GM10266 (cell line): ENCODE data around the gene STK17B.

Experiments used
- DNase-seq: peaks from one replicate; pipeline ENCODE4 v3.0.0; 2012; ENCODE audit errors: extremely low spot score
- CTCF ChIP-seq: IDR thresholded peaks from 2 replicates; pipeline ENCODE4 v1.5.1; 2012; ENCODE audit warnings: mild to moderate bottlenecking, low read depth; ENCODE audit not compliant: control insufficient read depth, insufficient read depth; ENCODE audit errors: missing control alignments

STK17B gene

DNA sequence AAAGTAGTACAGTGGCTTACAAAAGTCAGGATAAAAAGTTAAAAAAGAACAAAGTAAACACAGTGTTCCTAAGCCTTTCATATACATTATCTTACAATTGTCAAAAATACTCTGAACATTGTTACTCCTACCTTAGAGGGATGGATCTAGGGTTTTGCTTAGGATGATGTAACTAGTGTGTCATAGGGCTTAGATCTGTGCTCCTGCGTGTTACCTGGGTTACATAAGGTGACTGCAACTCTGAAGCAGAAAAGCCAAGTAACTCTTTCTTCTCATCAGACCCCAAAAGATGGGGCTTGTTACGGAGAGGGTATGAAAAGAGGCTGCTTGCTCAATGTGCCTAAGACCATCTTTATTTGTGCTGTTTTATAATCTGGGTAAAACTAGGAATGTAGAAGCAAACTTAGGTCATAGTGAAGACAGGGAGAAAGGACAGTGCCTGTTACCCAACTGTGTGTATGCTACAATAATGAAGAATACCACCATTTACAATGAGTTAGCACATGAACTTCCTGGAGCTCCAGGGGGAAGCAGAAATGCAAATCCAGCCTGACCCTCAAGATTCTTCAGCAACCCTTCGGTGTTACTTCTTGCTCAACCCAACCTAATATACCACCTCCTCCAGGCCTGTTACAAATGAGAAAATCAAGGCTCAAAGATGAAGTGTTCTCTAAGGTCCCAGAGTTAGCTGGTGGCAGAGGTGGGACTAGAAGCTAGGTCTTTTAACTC, 42.0 kb upstream of the STK17B start:
- TF ChIP-seq CTCF: no peak
- DNase-seq: no peak

- DNase-seq: no peak
- TF ChIP-seq CTCF: no peak
Observed at GRCh38 chr2:196208915-196209314, 37.5 kb upstream of the STK17B start.

GRCh38 chr2:196206804-196207203, 35.4 kb upstream of the STK17B start:
- DNase-seq: no peak
- TF ChIP-seq CTCF: no peak

- no peak for DNase-seq
- TF ChIP-seq CTCF: no peak
Observed at GRCh38 chr2:196205881-196206435, 34.6 kb upstream of the STK17B start.

DNA sequence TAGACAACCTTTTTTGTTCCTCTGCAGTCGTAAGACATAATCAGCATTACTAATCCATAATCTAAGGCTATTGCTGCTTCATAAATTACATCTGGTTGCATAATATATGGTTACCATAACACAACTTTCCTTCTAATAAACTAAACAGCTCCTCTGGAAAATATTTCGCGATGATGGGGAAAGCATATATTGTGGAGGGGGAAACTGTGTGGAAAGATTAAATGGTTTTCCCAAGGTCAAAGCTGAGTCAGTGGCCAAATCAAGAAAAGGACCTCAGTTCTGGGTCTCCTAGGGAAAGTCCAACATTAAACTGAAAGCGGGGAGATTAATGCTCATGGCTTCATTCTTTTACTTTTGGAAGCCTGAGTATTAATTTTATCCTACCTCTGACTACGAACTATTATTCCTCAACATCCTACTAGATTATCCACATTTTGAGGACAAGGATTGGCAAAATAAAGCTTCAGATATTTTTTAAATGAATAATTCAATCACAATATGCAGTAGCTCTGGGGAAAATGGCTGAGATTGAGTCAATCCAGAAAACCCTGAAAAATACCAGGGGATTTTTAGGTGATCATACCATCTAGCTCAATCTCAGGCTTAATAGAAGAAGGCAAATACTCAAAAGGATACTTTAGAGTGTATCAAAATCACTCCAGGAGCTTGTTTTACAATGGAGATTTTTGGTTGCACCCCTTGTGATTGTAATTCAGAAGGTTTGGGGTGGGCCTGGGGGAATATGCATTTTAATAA, 33.8 kb upstream of the STK17B start:
- no peak for TF ChIP-seq CTCF
- no peak for DNase-seq

DNA sequence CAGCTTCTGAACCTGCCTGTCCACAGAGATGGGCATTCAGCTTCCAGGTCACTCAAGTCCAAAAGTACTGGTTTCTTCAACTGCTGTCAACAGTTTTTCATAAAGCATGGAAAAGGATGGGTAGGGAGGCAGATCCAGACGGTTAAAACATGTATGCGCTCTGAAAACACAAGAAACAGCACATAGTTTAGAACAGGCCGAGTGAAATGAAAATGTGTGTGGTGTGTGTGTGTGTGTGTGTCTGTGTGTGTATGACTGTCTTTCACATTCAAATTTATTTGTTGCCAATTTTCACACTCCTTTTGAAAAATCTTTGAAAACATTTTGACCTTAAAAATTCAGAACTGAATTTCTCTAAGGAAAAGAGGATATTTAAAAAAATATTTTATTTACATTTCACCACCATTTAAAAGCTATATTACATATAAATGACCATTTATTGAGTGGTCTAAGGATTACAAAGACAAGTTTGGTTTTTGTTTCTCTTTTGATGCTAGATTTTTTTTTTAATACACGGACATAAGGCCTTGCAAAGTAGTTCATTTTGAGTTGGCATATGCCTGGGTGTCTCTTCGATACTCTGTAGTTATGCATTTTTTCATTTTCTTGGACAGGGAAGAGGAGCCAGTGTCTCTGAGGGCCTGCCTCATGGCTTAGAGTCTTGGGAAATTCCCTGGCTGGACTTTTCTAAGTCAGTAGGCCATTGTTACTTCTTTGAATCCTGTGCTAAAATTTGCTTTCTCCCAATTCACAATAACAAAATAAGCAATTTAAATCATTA, 30.0 kb upstream of the STK17B start:
- no peak for DNase-seq
- no peak for TF ChIP-seq CTCF
